Glutamatergic neuron (in vitro differentiated cells): ENCODE data around the gene TMEM163. TPM values are rescaled to one million over a fixed set of nuclear protein-coding genes. Genes with fewer than 3 reads are reported as not detected.

Experiments used
- DNase-seq: peaks from one replicate; pipeline ENCODE4 v3.0.0; 2022
- H3K27ac Mint-ChIP-seq: one replicate; pipeline ENCODE4 v1.8.0; 2020; ENCODE audit warnings: mild to moderate bottlenecking, mixed read lengths, inconsistent platforms; ENCODE audit not compliant: unreplicated experiment
- H3K27me3 Mint-ChIP-seq: one replicate; pipeline ENCODE4 v1.8.0; 2020; ENCODE audit warnings: mild to moderate bottlenecking, moderate library complexity, mixed read lengths, inconsistent platforms; ENCODE audit not compliant: unreplicated experiment
- H3K36me3 Mint-ChIP-seq: one replicate; pipeline ENCODE4 v1.8.0; 2020; ENCODE audit warnings: mild to moderate bottlenecking, mixed read lengths, inconsistent platforms; ENCODE audit not compliant: unreplicated experiment
- H3K4me1 Mint-ChIP-seq: one replicate; pipeline ENCODE4 v1.8.0; 2020; ENCODE audit warnings: mild to moderate bottlenecking, low read depth, mixed read lengths, inconsistent platforms; ENCODE audit not compliant: unreplicated experiment
- H3K4me3 Mint-ChIP-seq: one replicate; pipeline ENCODE4 v1.8.0; 2020; ENCODE audit warnings: mild to moderate bottlenecking, mixed read lengths, inconsistent platforms; ENCODE audit not compliant: unreplicated experiment
- H3K9me3 Mint-ChIP-seq: one replicate; pipeline ENCODE4 v1.8.0; 2020; ENCODE audit warnings: mild to moderate bottlenecking, moderate library complexity, mixed read lengths, inconsistent platforms; ENCODE audit not compliant: unreplicated experiment
- CTCF ChIP-seq: fragments of 200-600 bp; sonication (generic); IDR thresholded peaks from one replicate; pipeline ENCODE4 v1.5.0; 2021; ENCODE audit not compliant: partially characterized antibody, unreplicated experiment
- total RNA-seq: library from RNA; stranded (reverse); fragmentation: NEBNext Ultra II Directional; extraction: Animal tissue kit (Norgen Biotek cat#: 25700); gene quantifications from one replicate; pipeline ENCODE4 v1.2.1, GENCODE V29; 2021; ENCODE audit not compliant: unreplicated experiment

Gene TMEM163
- total RNA-seq, 1 donor from 2014 or later, result 27.7 TPM

- DNase-seq, result no peak
- no peaks in the 10 kb centered on the region for H3K36me3 Mint-ChIP-seq
- peaks cover 10% of the 10 kb centered on the region for H3K27me3 Mint-ChIP-seq
- no peak overlapping the region for H3K4me3 Mint-ChIP-seq
- no peak overlapping the region for H3K27ac Mint-ChIP-seq
- TF ChIP-seq CTCF, result no peak
- peaks cover 3% of the 10 kb centered on the region for H3K4me1 Mint-ChIP-seq
- H3K9me3 Mint-ChIP-seq, result peaks cover 7% of the 10 kb centered on the region
Observed at GRCh38 chr2:134700730-134701129, 18.1 kb downstream of the TMEM163 start.

- Mint-ChIP-seq H3K36me3 (no peaks in the 10 kb centered on the region), H3K9me3 (peaks cover 2% of the 10 kb centered on the region)
- no peak for DNase-seq
Observed at GRCh38 chr2:134694411-134694810, 24.4 kb downstream of the TMEM163 start.

DNA sequence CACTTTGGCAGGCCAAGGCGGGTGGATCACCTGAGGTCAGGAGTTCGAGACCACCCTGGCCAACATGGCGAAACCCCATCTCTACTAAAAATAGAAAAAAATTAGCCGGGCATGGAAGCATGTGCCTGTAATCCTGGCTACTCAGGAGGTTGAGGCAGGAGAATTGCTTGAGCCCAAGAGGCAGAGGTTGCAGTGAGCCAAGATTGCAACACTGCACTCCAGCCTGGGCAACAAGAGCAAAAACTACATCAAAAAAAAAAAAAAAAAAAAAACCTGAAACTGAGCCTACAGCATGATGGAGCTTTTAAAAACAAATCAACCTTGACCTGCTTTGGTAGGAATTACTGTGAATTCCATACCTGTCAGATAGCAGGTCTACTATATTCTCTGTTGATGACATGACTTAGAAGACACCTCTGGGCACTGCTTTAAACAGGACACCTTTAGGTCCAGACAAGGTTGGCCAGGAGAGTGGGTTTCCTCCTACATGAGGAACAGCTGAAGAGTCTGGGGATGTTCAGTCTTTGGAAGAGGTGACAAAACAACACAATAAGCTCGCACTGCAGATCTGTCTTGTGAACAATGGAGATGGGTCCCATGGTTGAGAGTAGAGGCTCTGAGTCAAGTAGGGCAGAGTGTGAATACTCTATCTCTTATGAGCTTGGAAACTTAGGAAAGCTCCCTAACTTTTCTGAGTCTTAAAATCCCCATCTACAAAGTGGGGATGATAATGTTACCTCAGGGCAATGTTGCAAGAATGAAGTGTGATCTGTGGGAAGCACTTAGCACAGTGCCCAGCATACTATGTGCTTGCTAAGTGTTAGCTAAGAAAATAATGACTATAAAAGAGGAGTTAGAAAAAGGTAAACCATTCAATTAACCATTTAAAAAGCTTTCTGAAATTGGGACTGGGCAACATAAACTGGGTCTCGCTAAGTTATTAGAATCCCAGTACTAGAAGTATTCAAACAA lies 25.2 kb downstream of the TMEM163 start:
- DNase-seq, result no peak
- H3K9me3 Mint-ChIP-seq, result peaks cover 2% of the 10 kb centered on the region
- no peaks in the 10 kb centered on the region for H3K36me3 Mint-ChIP-seq
- H3K27me3 Mint-ChIP-seq, result peaks cover 2% of the 10 kb centered on the region
- H3K4me3 Mint-ChIP-seq, result no peak overlapping the region
- H3K4me1 Mint-ChIP-seq, result no peaks in the 10 kb centered on the region
- no peak overlapping the region for H3K27ac Mint-ChIP-seq
- TF ChIP-seq CTCF, result no peak

More at GRCh38 chr2:134694411-134694810, 24.4 kb downstream of the TMEM163 start:
- Mint-ChIP-seq H3K4me3 (no peak overlapping the region), H3K27me3 (peaks cover 2% of the 10 kb centered on the region), H3K4me1 (no peaks in the 10 kb centered on the region), H3K27ac (no peak overlapping the region)
- TF ChIP-seq CTCF, result no peak

GRCh38 chr2:134692499-134692898 lies 26.3 kb downstream of the TMEM163 start:
- Mint-ChIP-seq H3K9me3 (no peaks in the 10 kb centered on the region), H3K4me3 (no peak overlapping the region), H3K36me3 (no peaks in the 10 kb centered on the region), H3K27ac (no peak overlapping the region), H3K4me1 (no peaks in the 10 kb centered on the region), H3K27me3 (peaks cover 2% of the 10 kb centered on the region)
- DNase-seq, result no peak
- no peak for TF ChIP-seq CTCF

GRCh38 chr2:134690629-134691215 lies 28.1 kb downstream of the TMEM163 start:
- no peak for DNase-seq
- no peaks in the 10 kb centered on the region for H3K36me3 Mint-ChIP-seq
- TF ChIP-seq CTCF, result no peak
- H3K27me3 Mint-ChIP-seq, result peaks cover 2% of the 10 kb centered on the region
- H3K4me1 Mint-ChIP-seq, result no peaks in the 10 kb centered on the region
- no peak overlapping the region for H3K4me3 Mint-ChIP-seq
- H3K9me3 Mint-ChIP-seq, result no peaks in the 10 kb centered on the region
- H3K27ac Mint-ChIP-seq, result no peak overlapping the region
